Measurements from ENCODE around the gene SLX9.
A peak's percentile ranks its signal among the peaks of the same experiment; 100 is the strongest.

The SLX9 gene

GRCh38 chr21:44957901-44958451, 18.1 kb downstream of the SLX9 start:
- no peak for TF ChIP-seq CTCF (IDR thresholded peaks at IDR 0.05; ENCODE audit: low read depth, low read length)
- no peak for DNase-seq (ENCODE audit: low read depth in 2 of 2)
- no peak overlapping the region for H3K4me3 ChIP-seq (replicated peaks in 1 of 2; ENCODE audit: low read depth in 2 of 2, low read length in 2 of 2)

- peak; percentile 89 to 97 for DNase-seq (ENCODE audit: low read depth in 2 of 2)
- H3K4me3 ChIP-seq (replicated peaks in 1 of 2; ENCODE audit: low read depth in 2 of 2, low read length in 2 of 2) = peak overlapping the region in 1 of 2 donors; percentile 8
- no peak for TF ChIP-seq CTCF (IDR thresholded peaks at IDR 0.05; ENCODE audit: low read depth, low read length)
Observed at GRCh38 chr21:44958471-44959191, 18.8 kb downstream of the SLX9 start.

GRCh38 chr21:44959376-44960091, 19.7 kb downstream of the SLX9 start:
- no peak for DNase-seq (ENCODE audit: low read depth in 2 of 2)
- TF ChIP-seq CTCF (IDR thresholded peaks at IDR 0.05; ENCODE audit: low read depth, low read length) = no peak
- no peak overlapping the region for H3K4me3 ChIP-seq (replicated peaks in 1 of 2; ENCODE audit: low read depth in 2 of 2, low read length in 2 of 2)

- no peak for DNase-seq (ENCODE audit: low read depth in 2 of 2)
- TF ChIP-seq CTCF (IDR thresholded peaks at IDR 0.05; ENCODE audit: low read depth, low read length) = no peak
- no peak overlapping the region for H3K4me3 ChIP-seq (replicated peaks in 1 of 2; ENCODE audit: low read depth in 2 of 2, low read length in 2 of 2)
Observed at GRCh38 chr21:44960141-44961092, 20.6 kb downstream of the SLX9 start.

- H3K4me3 ChIP-seq (replicated peaks in 1 of 2; ENCODE audit: low read depth in 2 of 2, low read length in 2 of 2) = no peak overlapping the region
- no peak for TF ChIP-seq CTCF (IDR thresholded peaks at IDR 0.05; ENCODE audit: low read depth, low read length)
- DNase-seq (ENCODE audit: low read depth in 2 of 2) = peak; percentile 98 to 99
Observed at GRCh38 chr21:44962403-44962966, 22.7 kb downstream of the SLX9 start.

GRCh38 chr21:44964381-44964780, 24.6 kb downstream of the SLX9 start:
- no peak for TF ChIP-seq CTCF (IDR thresholded peaks at IDR 0.05; ENCODE audit: low read depth, low read length)
- DNase-seq (ENCODE audit: low read depth in 2 of 2) = no peak
- H3K4me3 ChIP-seq (replicated peaks in 1 of 2; ENCODE audit: low read depth in 2 of 2, low read length in 2 of 2) = no peak overlapping the region

All from cardiac fibroblast (primary cell).